OCI-LY7 (cell line): ENCODE measurements around the gene FBN1. TPM values are rescaled to one million over a fixed set of nuclear protein-coding genes. Genes with fewer than 3 reads are reported as not detected.

Experiments used
- BruUV-seq: library from RNA; stranded (reverse); fragments of 400-500 nt; replicated peaks from 2 replicates; lab custom pipeline; 2021; lab: Mats Ljungman, UMichigan
- CTCF ChIA-PET: fragments of 300-600 bp; sonication (Branson Sonifier 250); formaldehyde crosslinking; loops from one replicate; lab custom pipeline; 2022; ENCODE audit warnings: antibody characterized with exemption; ENCODE audit not compliant: unreplicated experiment; lab: Charles Lee
- POLR2A ChIA-PET: fragments of 300-600 bp; sonication (Branson Sonifier 250); formaldehyde crosslinking; loops from one replicate; lab custom pipeline; 2022; ENCODE audit warnings: antibody characterized with exemption; lab: Charles Lee
- DNase-seq: peaks from one replicate; pipeline ENCODE4 v3.0.0-alpha.2; 2015; ENCODE audit warnings: low spot score
- H2AFZ ChIP-seq: fragments of 200-600 bp; sonication (generic), shearing (Covaris generic); 2 replicates; pipeline ENCODE4 v1.6.1; 2014; ENCODE audit warnings: mild to moderate bottlenecking, antibody characterized with exemption, low read length, moderate library complexity
- H3K27ac ChIP-seq: fragments of 200-600 bp; sonication (generic); 2 replicates; pipeline ENCODE4 v1.5.1; 2014; ENCODE audit warnings: mixed run types, low read depth, mild to moderate bottlenecking, moderate library complexity, low read length, inconsistent platforms; ENCODE audit not compliant: poor library complexity, severe bottlenecking
- H3K36me3 ChIP-seq: fragments of 200-600 bp; sonication (generic); 2 replicates; pipeline ENCODE4 v1.6.1; 2014; ENCODE audit warnings: mild to moderate bottlenecking, antibody characterized with exemption, low read length, moderate library complexity, mixed read lengths; ENCODE audit not compliant: insufficient read depth
- H3K4me1 ChIP-seq: fragments of 200-600 bp; sonication (generic); 2 replicates; pipeline ENCODE4 v1.5.1; 2014; ENCODE audit warnings: mild to moderate bottlenecking, low read length; ENCODE audit not compliant: insufficient read depth, poor library complexity, severe bottlenecking
- H3K4me2 ChIP-seq: fragments of 200-600 bp; sonication (generic); 2 replicates; pipeline ENCODE4 v1.6.1; 2014; ENCODE audit warnings: mild to moderate bottlenecking, low read length
- H3K4me3 ChIP-seq: fragments of 200-600 bp; sonication (generic); 2 replicates; pipeline ENCODE4 v1.5.1; 2014; ENCODE audit warnings: mild to moderate bottlenecking, low read depth, low read length; ENCODE audit not compliant: poor library complexity, severe bottlenecking
- H3K79me2 ChIP-seq: fragments of 200-600 bp; sonication (generic); 2 replicates; pipeline ENCODE4 v1.6.1; 2016; ENCODE audit warnings: low read depth, mild to moderate bottlenecking, low read length, moderate library complexity, mixed read lengths; ENCODE audit not compliant: insufficient read depth
- H3K9me2 ChIP-seq: fragments of 200-600 bp; sonication (generic); 2 replicates; pipeline ENCODE4 v1.6.1; 2016; ENCODE audit warnings: mild to moderate bottlenecking, low read length, mixed read lengths; ENCODE audit not compliant: insufficient read depth
- H3K9me3 ChIP-seq: fragments of 200-600 bp; sonication (generic); 2 replicates; pipeline ENCODE4 v1.6.1; 2014; ENCODE audit warnings: mild to moderate bottlenecking, mixed run types, low read length, mixed read lengths
- H4K20me1 ChIP-seq: fragments of 200-600 bp; sonication (generic); 2 replicates; pipeline ENCODE4 v1.6.1; 2014; ENCODE audit warnings: mild to moderate bottlenecking, antibody characterized with exemption, low read length, moderate library complexity, mixed read lengths; ENCODE audit not compliant: insufficient read depth
- EZH2phosphoT487 ChIP-seq: fragments of 200-600 bp; sonication (generic); IDR thresholded peaks from 2 replicates; pipeline ENCODE4 v1.6.1; 2018; ENCODE audit warnings: low read depth, borderline replicate concordance, mild to moderate bottlenecking, mixed run types, antibody characterized with exemption, low read length, moderate library complexity, mixed read lengths
- intact Hi-C: fragments of 100-400 bp; cut with micrococcal nuclease; formaldehyde crosslinking; loops from one replicate; pipeline ENCODE4 v1.10.0; 2022; ENCODE audit not compliant: unreplicated experiment
- total RNA-seq, 2 experiments: library from RNA; depleted of rRNA in 1 of 2; stranded (reverse); fragments of >200 nt in 1 of 2; shearing (Covaris generic) in 1 of 2; gene quantifications; 2 replicates each; pipeline ENCODE4 v1.2.3, GENCODE V29; 2014 to 2022
- TF ChIP-seq, protein P1 (sequence below): fragments of 200-600 bp; sonication (generic); conservative IDR thresholded peaks from 2 replicates; pipeline ENCODE4 v1.5.1; 2014; ENCODE audit warnings: mild to moderate bottlenecking, antibody characterized with exemption, low read length, moderate library complexity, mixed read lengths

Gene FBN1
- total RNA-seq, 2 experiments from 2014 or later = 0.68 to 1.0 TPM

DNA sequence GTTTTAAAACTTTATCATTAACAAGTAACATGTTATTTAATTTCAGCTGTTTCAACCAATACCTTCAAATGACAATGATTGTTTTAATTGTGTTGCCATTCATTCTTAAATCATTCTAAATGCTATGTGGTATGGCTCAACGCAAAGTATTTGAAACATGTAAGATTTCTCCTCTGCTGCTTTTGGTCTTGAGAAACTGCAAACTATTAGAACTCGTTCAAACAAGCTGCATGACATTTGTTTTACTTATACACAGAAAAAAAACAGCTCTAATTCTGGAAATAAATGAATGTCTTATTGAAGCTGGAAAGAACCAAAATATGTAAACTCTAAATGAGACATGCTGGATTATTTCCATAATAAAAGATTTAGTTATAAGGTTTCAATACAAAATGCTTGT is 29.3 kb downstream of the FBN1 start:
- Histone ChIP-seq H3K79me2 (no peaks in the 10 kb centered on the region), H3K9me3 (no peaks in the 10 kb centered on the region), H3K4me3 (no peak overlapping the region), H3K9me2 (no peaks in the 10 kb centered on the region), H3K36me3 (no peaks in the 10 kb centered on the region), H3K27ac (no peak overlapping the region), H4K20me1 (no peaks in the 10 kb centered on the region), H3K4me2 (no peak overlapping the region), H3K4me1 (no peaks in the 10 kb centered on the region), H2AFZ (no peak overlapping the region)
- ChIA-PET POLR2A (no interaction called here), CTCF (no interaction called here)
- intact Hi-C loops = no loop called here
- no peak for TF ChIP-seq EZH2phosphoT487
- no TSS peak for BruUV-seq
- no peak for DNase-seq

DNA sequence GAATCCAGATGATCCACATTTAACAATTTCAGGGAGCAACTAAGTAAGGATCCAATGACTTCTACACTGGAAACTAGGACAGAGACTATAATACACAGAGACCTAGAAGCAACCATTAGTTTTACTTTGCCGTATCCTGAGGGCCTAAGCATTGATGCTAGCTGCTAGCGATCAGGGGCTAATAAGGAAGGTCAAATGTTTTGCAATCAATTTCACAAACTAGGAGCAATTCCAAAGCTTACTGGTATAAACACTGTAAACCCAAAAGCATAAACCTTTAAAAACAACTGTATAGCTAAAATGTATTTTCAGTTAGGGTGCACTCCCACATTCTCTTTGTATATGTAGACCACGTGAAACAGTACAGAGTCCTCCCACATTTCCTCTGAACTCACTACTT is 31.5 kb downstream of the FBN1 start:
- Histone ChIP-seq H3K9me2 (no peaks in the 10 kb centered on the region), H4K20me1 (no peaks in the 10 kb centered on the region), H3K4me1 (no peaks in the 10 kb centered on the region), H3K36me3 (no peaks in the 10 kb centered on the region), H3K9me3 (no peaks in the 10 kb centered on the region), H3K4me2 (no peak overlapping the region), H3K4me3 (no peak overlapping the region), H3K27ac (no peak overlapping the region), H3K79me2 (no peaks in the 10 kb centered on the region), H2AFZ (no peak overlapping the region)
- no peak for DNase-seq
- TF ChIP-seq, protein P1, sequence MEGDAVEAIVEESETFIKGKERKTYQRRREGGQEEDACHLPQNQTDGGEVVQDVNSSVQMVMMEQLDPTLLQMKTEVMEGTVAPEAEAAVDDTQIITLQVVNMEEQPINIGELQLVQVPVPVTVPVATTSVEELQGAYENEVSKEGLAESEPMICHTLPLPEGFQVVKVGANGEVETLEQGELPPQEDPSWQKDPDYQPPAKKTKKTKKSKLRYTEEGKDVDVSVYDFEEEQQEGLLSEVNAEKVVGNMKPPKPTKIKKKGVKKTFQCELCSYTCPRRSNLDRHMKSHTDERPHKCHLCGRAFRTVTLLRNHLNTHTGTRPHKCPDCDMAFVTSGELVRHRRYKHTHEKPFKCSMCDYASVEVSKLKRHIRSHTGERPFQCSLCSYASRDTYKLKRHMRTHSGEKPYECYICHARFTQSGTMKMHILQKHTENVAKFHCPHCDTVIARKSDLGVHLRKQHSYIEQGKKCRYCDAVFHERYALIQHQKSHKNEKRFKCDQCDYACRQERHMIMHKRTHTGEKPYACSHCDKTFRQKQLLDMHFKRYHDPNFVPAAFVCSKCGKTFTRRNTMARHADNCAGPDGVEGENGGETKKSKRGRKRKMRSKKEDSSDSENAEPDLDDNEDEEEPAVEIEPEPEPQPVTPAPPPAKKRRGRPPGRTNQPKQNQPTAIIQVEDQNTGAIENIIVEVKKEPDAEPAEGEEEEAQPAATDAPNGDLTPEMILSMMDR = no peak
- ChIA-PET POLR2A (no interaction called here), CTCF (no interaction called here)
- intact Hi-C loops = no loop called here
- BruUV-seq = no TSS peak

DNA sequence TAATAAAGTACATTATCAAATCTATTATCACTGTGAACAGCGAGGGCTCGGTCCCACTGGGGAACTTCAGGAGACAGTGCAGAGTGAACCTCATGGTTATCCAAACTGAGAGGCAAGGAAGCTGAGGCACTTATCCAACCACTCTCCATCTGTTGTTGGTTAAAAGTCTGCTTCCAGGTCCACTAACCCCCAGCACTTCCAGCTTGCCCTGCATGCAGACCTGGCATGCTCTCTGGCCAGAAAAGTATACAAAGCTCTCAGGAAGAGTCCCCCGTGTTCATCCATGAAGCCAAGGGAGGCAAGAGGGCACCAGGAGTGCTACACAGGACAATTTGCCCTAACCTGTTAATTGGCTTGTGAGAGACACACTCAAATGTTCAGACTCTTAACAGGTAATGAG is 36.0 kb downstream of the FBN1 start:
- CTCF ChIA-PET = no interaction called here

More for the DNA sequence above, 36.0 kb downstream of the FBN1 start:
- H3K9me3 ChIP-seq = no peaks in the 10 kb centered on the region
- POLR2A ChIA-PET = no interaction called here
- no peak overlapping the region for H3K4me3 ChIP-seq
- no peak for DNase-seq
- no peak overlapping the region for H3K27ac ChIP-seq
- BruUV-seq = no TSS peak
- no peaks in the 10 kb centered on the region for H4K20me1 ChIP-seq
- H2AFZ ChIP-seq = no peak overlapping the region
- no peaks in the 10 kb centered on the region for H3K36me3 ChIP-seq
- TF ChIP-seq, protein P1 = no peak
- TF ChIP-seq EZH2phosphoT487 = no peak
- no peak overlapping the region for H3K4me2 ChIP-seq
- H3K4me1 ChIP-seq = no peaks in the 10 kb centered on the region
- no peaks in the 10 kb centered on the region for H3K79me2 ChIP-seq
- H3K9me2 ChIP-seq = no peaks in the 10 kb centered on the region
- intact Hi-C loops = no loop called here
